DOHH2 (cell line): ENCODE data around the gene MRPL51.
"Not testable (repeated sequence)": the region's sequence is repeated elsewhere in the genome, so short reads cannot be mapped to it uniquely, and the experiment has no call there.

Experiments used
- CTCF ChIP-seq: fragments of 200-600 bp; sonication (generic); IDR thresholded peaks from one replicate; pipeline ENCODE4 v1.5.1; 2014; ENCODE audit warnings: antibody characterized with exemption, mild to moderate bottlenecking, low read depth, low read length; ENCODE audit not compliant: poor library complexity, severe bottlenecking
- EZH2phosphoT487 ChIP-seq: fragments of 200-600 bp; sonication (generic); IDR thresholded peaks from 2 replicates; pipeline ENCODE4 v1.6.1; 2017; ENCODE audit warnings: borderline replicate concordance, mild to moderate bottlenecking, antibody characterized with exemption, low read length, moderate library complexity, mixed read lengths

GRCh38 chr12:6537580-6538419 lies 44.7 kb upstream of the MRPL51 start:
- TF ChIP-seq CTCF: peak; percentile 88
- TF ChIP-seq EZH2phosphoT487: not testable (repeated sequence)
